Measurements from ENCODE around the gene CASP10. TPM values are rescaled to one million over a fixed set of nuclear protein-coding genes. Genes with fewer than 3 reads are reported as not detected.

CASP10 gene
- total RNA-seq, 4 donors from 2014 or later, result 2.2 to 7.3 (median 4.3) TPM

GRCh38 chr2:201195331-201195730 lies 12.4 kb downstream of the CASP10 start:
- DNase-seq (ENCODE audit: extremely low spot score), result no peak
- H3K36me3 ChIP-seq, result peaks cover 0 to 25% (median 0%) of the 10 kb centered on the region in 4 donors

GRCh38 chr2:201196003-201196402 lies 13.1 kb downstream of the CASP10 start:
- Histone ChIP-seq H3K27me3 (no peaks in the 10 kb centered on the region), H3K36me3 (peaks cover 0 to 31% (median 0%) of the 10 kb centered on the region in 4 donors), H3K4me3 (no peak overlapping the region), H3K27ac (replicated peaks in 1 of 4) (no peak overlapping the region), H3K9me3 (no peaks in the 10 kb centered on the region), H3K4me1 (peaks cover 0 to 6% (median under 1%) of the 10 kb centered on the region in 4 donors)
- intact Hi-C loops (cut with DNase I), result no loop called here
- TF ChIP-seq EP300 (IDR thresholded peaks at IDR 0.05) (no peak), CTCF (IDR thresholded peaks at IDR 0.05) (no peak), POLR2A (IDR thresholded peaks at IDR 0.05; ENCODE audit: low read depth) (no peak), POLR2AphosphoS5 (IDR thresholded peaks at IDR 0.05) (no peak)
- WGBS, result 70% methylated on average over 3 of the region's 3 CpGs
- no peak for DNase-seq (ENCODE audit: extremely low spot score)

More at GRCh38 chr2:201195331-201195730, 12.4 kb downstream of the CASP10 start:
- Histone ChIP-seq H3K27ac (replicated peaks in 1 of 4) (no peak overlapping the region), H3K4me3 (no peak overlapping the region), H3K27me3 (no peaks in the 10 kb centered on the region), H3K4me1 (peaks cover 0 to 6% (median 2%) of the 10 kb centered on the region in 4 donors), H3K9me3 (no peaks in the 10 kb centered on the region)
- 89% methylated on average over 3 of the region's 3 CpGs for WGBS
- TF ChIP-seq CTCF (IDR thresholded peaks at IDR 0.05) (no peak), EP300 (IDR thresholded peaks at IDR 0.05) (no peak), POLR2A (IDR thresholded peaks at IDR 0.05; ENCODE audit: low read depth) (no peak), POLR2AphosphoS5 (IDR thresholded peaks at IDR 0.05) (no peak)
- intact Hi-C loops (cut with DNase I), result no loop called here

- 87% methylated on average over 1 of the region's 1 CpG for WGBS
- intact Hi-C loops (cut with DNase I), result no loop called here
- peaks cover 0 to 6% (median 0%) of the 10 kb centered on the region in 4 donors for H3K4me1 ChIP-seq
- no peak overlapping the region for H3K27ac ChIP-seq (replicated peaks in 1 of 4)
- no peaks in the 10 kb centered on the region for H3K27me3 ChIP-seq
- no peak overlapping the region for H3K4me3 ChIP-seq
- TF ChIP-seq POLR2A (IDR thresholded peaks at IDR 0.05; ENCODE audit: low read depth) (no peak), CTCF (IDR thresholded peaks at IDR 0.05) (no peak), EP300 (IDR thresholded peaks at IDR 0.05) (no peak), POLR2AphosphoS5 (IDR thresholded peaks at IDR 0.05) (no peak)
- peaks cover 0 to 36% (median 0%) of the 10 kb centered on the region in 4 donors for H3K36me3 ChIP-seq
- H3K9me3 ChIP-seq, result no peaks in the 10 kb centered on the region
- no peak for DNase-seq (ENCODE audit: extremely low spot score)
Observed at GRCh38 chr2:201196803-201197202, 13.9 kb downstream of the CASP10 start.

GRCh38 chr2:201197781-201198180 lies 14.8 kb downstream of the CASP10 start:
- H3K36me3 ChIP-seq, result peaks cover 0 to 35% (median 0%) of the 10 kb centered on the region in 4 donors
- WGBS, result 70% methylated on average over 4 of the region's 4 CpGs
- TF ChIP-seq EP300 (IDR thresholded peaks at IDR 0.05) (no peak), CTCF (IDR thresholded peaks at IDR 0.05) (no peak), POLR2AphosphoS5 (IDR thresholded peaks at IDR 0.05) (no peak), POLR2A (IDR thresholded peaks at IDR 0.05; ENCODE audit: low read depth) (no peak)
- peaks cover 0 to 4% (median under 1%) of the 10 kb centered on the region in 4 donors for H3K4me1 ChIP-seq
- no peak for DNase-seq (ENCODE audit: extremely low spot score)
- no peak overlapping the region for H3K4me3 ChIP-seq
- H3K27me3 ChIP-seq, result no peaks in the 10 kb centered on the region
- intact Hi-C loops (cut with DNase I), result no loop called here
- H3K27ac ChIP-seq (replicated peaks in 1 of 4), result no peak overlapping the region
- no peaks in the 10 kb centered on the region for H3K9me3 ChIP-seq

GRCh38 chr2:201199847-201200246 lies 16.9 kb downstream of the CASP10 start:
- no peak for DNase-seq (ENCODE audit: extremely low spot score)
- WGBS, result 84% methylated on average over 5 of the region's 5 CpGs
- H3K4me1 ChIP-seq, result peaks cover 0 to 19% (median 14%) of the 10 kb centered on the region in 4 donors
- no peak for TF ChIP-seq POLR2AphosphoS5 (IDR thresholded peaks at IDR 0.05)
- no peak for TF ChIP-seq EP300 (IDR thresholded peaks at IDR 0.05)
- no peak for TF ChIP-seq POLR2A (IDR thresholded peaks at IDR 0.05; ENCODE audit: low read depth)
- no peak for TF ChIP-seq CTCF (IDR thresholded peaks at IDR 0.05)
- H3K9me3 ChIP-seq, result no peaks in the 10 kb centered on the region
- H3K36me3 ChIP-seq, result peaks cover 0 to 25% (median 0%) of the 10 kb centered on the region in 4 donors
- intact Hi-C loops (cut with DNase I), result no loop called here
- H3K27me3 ChIP-seq, result no peaks in the 10 kb centered on the region
- no peak overlapping the region for H3K27ac ChIP-seq (replicated peaks in 1 of 4)
- H3K4me3 ChIP-seq, result no peak overlapping the region

Data from esophagus muscularis mucosa (tissue), 4 donors.